Skeletal muscle satellite cell (primary cell): Measurements from ENCODE around the gene GLRA1.
"Not testable (repeated sequence)": the region's sequence is repeated elsewhere in the genome, so short reads cannot be mapped to it uniquely, and the experiment has no call there.

Source experiments
- H3K27me3 ChIP-seq: 2 replicates; pipeline ENCODE4 v1.7.0; 2013; ENCODE audit warnings: low read length; ENCODE audit not compliant: control insufficient read depth, insufficient read depth
- H3K36me3 ChIP-seq: 2 replicates; pipeline ENCODE4 v1.7.0; 2013; ENCODE audit warnings: mild to moderate bottlenecking, control low read depth, low read length; ENCODE audit not compliant: insufficient read depth
- H3K4me1 ChIP-seq: 2 replicates; pipeline ENCODE4 v1.7.0; 2013; ENCODE audit warnings: low read length; ENCODE audit not compliant: control insufficient read depth, insufficient read depth
- H3K4me2 ChIP-seq: 2 replicates; pipeline ENCODE4 v1.7.0; 2013; ENCODE audit warnings: mild to moderate bottlenecking, low read length
- H3K4me3 ChIP-seq: 2 replicates; pipeline ENCODE4 v1.7.0; 2013; ENCODE audit warnings: low read length
- H3K9ac ChIP-seq: 2 replicates; pipeline ENCODE4 v1.7.0; 2013; ENCODE audit warnings: mild to moderate bottlenecking, low read depth, low read length, moderate library complexity
- H3K9me3 ChIP-seq: replicated peaks from 2 replicates; pipeline ENCODE4 v1.7.0; 2013; ENCODE audit warnings: mild to moderate bottlenecking, control low read depth, low read length

The GLRA1 gene

DNA sequence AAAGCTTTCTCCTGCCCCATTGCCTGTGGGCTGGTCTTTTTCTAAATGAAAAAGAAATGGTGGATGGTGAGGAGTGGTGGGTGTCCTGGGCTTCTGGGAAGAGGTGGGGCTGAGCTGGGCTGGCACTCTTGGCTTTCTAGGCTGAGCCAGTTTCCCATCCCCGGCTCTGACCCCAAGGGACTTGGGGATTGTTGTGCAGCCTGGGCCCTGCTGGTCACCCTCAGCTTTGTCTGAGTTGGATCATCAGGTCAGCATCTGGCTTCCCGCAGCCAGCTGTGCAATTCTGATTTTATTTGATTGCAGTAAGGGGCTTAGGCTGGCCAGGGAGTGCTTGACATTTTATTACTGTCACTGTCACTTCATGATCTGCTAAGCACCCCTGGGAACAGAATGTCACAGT lies 25.3 kb downstream of the GLRA1 start:
- no peaks in the 10 kb centered on the region for H3K36me3 ChIP-seq
- H3K4me2 ChIP-seq = no peak overlapping the region
- H3K4me1 ChIP-seq = peaks cover 38% of the 10 kb centered on the region
- no peak overlapping the region for H3K9ac ChIP-seq
- H3K9me3 ChIP-seq = no peaks in the 10 kb centered on the region
- H3K27me3 ChIP-seq = no peaks in the 10 kb centered on the region
- no peak overlapping the region for H3K4me3 ChIP-seq

DNA sequence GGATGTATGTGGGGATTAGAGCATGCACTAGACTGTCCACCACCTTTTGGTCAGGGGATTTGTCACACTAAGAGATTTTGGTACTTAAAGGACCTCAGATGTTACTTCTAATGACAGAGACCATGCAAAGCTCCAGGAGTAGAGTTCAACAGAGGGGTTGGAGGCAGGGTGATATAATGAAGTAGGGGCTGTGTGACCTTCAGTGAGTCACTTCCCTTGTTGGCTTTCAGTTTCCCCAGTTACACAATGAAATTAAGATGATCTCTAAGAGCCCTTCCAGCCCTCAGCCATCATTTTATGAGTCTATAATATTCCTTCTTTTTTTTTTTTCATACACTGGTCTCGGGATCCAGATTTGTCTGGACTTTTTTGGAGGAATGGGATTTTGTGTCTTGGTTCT lies 26.8 kb downstream of the GLRA1 start:
- Histone ChIP-seq H3K27me3 (no peaks in the 10 kb centered on the region), H3K4me2 (no peak overlapping the region), H3K36me3 (no peaks in the 10 kb centered on the region), H3K4me1 (peaks cover 38% of the 10 kb centered on the region), H3K4me3 (no peak overlapping the region), H3K9me3 (no peaks in the 10 kb centered on the region), H3K9ac (no peak overlapping the region)

DNA sequence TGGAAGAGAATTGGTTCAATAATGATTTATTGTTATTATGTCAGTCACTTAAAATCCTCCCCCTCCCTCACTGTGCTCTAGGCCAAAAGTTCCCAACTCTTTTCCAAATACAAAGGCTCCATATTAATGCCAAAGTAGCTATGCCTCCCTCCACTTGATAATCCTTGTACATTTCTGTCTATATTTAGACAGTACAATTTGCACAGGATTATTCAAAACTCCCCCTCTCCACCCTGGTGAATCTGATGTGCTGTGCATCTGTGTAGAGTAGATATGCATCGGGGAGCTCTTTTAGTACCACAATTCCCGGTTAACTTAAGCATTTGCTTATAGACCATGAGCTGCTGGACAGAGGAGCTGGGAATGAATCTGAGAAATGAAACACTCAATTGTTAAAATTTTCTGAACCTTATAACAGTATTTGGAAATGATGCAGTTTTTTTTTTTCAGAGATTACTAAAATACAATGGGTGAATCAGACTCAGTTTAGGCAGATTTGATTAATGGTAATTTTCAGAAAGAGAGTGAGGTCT lies 27.6 kb downstream of the GLRA1 start:
- Histone ChIP-seq H3K4me1 (peaks cover 38% of the 10 kb centered on the region), H3K9me3 (no peaks in the 10 kb centered on the region), H3K4me3 (no peak overlapping the region), H3K4me2 (peak overlapping the region; percentile 1), H3K9ac (no peak overlapping the region), H3K27me3 (no peaks in the 10 kb centered on the region), H3K36me3 (no peaks in the 10 kb centered on the region)

DNA sequence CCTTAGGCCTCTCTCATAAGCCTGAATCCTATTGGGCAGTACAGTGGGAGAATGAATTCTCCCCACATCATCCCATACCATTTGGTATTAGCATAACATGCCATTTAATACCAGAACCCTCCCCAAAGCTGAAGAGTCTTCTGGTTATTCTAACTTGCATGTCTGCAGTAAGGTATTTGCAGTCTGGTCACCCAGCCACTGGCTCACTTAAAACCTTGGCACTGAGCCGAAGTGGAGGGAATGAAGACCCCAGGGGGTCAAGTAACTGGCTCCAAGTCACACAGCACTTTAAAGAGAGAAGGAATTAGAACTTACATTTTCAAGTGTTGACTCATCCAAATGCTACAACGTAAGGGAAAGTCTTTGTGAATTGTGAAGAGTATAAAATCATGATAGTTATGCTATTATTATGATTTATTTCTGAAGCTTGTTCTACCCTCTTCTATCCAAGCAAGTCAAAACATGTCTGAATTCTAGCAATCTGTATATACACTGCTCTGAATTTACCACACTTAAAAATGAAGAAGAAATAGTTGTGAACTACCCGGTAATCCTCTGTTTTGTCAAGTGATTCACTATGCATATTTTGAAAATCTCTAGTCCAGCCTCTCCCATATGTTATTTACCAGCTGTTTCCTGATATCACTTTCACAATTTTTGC lies 28.5 kb downstream of the GLRA1 start:
- Histone ChIP-seq H3K4me3 (peak overlapping the region; percentile 42), H3K4me1 (peaks cover 36% of the 10 kb centered on the region), H3K9ac (peak overlapping the region; percentile 10), H3K27me3 (no peaks in the 10 kb centered on the region), H3K9me3 (no peaks in the 10 kb centered on the region), H3K36me3 (no peaks in the 10 kb centered on the region), H3K4me2 (peak overlapping the region; percentile 66)

DNA sequence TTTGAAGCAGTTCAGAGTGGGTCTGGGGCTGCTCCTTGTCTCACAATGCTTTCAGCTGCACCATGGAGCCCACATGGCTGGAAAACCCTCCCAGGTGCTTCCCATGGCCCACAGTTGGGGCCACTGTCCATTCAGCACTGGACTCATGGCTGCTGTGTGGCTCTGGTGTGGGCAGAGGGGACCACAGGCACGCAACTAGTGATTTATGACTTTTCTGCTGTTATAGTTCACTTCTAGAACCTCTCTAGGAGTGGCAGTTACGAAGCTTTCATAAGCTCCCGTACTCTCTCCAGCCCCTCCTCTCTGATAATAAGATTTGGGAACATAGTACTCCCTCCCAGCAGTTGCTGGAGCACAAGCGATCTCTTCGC lies 29.0 kb downstream of the GLRA1 start:
- H3K27me3 ChIP-seq = no peaks in the 10 kb centered on the region
- H3K36me3 ChIP-seq = no peaks in the 10 kb centered on the region
- peaks cover 33% of the 10 kb centered on the region for H3K4me1 ChIP-seq
- H3K9ac ChIP-seq = peak overlapping the region; percentile 10
- peak overlapping the region; percentile 42 for H3K4me3 ChIP-seq
- H3K9me3 ChIP-seq = no peaks in the 10 kb centered on the region
- H3K4me2 ChIP-seq = peak overlapping the region; percentile 66

DNA sequence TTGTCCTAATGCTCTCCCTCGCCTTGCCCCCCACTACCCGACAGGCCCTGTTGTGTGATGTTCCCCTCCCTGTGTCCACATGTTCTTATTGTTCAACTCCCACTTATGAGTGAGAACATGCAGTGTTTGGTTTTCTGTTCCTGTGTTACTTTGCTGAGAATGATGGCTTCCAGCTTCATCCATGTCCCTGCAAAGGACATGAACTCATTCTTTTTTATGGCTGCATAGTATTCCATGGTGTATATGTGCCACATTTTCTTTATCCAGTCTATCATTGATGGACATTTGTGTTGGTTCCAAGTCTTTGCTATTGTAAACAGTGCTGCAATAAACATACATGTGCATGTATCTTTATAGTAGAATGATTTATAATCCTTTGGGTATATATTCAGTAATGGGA lies 31.2 kb downstream of the GLRA1 start:
- H3K36me3 ChIP-seq, H3K27me3 ChIP-seq, H3K9ac ChIP-seq, H3K4me3 ChIP-seq, H3K9me3 ChIP-seq, H3K4me2 ChIP-seq: not testable (repeated sequence)
- peaks cover 33% of the 10 kb centered on the region for H3K4me1 ChIP-seq

DNA sequence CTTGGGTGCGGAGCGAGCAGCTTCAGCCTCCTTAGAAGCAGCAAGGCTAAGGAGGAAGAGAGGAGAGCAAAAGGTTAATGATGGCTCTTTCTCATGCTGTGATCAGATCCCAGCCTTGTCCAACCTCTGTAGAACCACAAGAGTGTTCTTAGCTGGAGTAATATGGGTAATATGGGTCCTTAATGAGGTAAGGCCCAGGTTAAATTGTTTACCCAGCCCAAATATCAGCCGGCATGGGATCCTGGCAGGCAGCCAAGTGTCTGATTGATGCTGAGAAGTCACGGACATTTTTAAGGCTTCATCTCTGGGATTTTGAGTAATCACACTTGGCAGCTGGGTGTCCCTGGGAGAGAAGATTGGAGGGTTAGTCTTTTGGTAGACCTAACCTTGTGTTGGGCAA lies 32.3 kb downstream of the GLRA1 start:
- Histone ChIP-seq H3K27me3 (no peaks in the 10 kb centered on the region), H3K4me3 (no peak overlapping the region), H3K9ac (no peak overlapping the region), H3K36me3 (no peaks in the 10 kb centered on the region), H3K4me2 (no peak overlapping the region), H3K4me1 (peaks cover 24% of the 10 kb centered on the region), H3K9me3 (no peaks in the 10 kb centered on the region)

DNA sequence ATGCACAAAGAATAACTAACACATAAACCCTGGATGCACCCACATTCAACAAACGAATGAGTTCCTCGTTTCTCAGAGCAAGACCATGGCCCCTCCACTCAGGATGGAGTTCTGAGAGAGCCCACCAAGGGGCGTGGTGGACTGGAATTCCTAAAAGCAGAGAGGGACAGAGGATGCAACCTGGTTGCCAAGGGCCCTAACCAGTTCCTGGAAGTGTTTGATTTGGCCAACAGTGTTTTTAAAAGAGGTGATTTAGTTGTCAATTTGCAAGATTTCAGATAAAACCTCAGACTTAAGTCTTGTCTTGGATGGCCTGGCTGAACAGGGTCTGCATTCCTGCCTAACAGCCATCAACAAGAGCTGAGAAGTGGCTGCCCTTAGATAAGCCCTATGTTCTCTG lies 34.4 kb downstream of the GLRA1 start:
- H3K4me1 ChIP-seq = peaks cover 6% of the 10 kb centered on the region

DNA sequence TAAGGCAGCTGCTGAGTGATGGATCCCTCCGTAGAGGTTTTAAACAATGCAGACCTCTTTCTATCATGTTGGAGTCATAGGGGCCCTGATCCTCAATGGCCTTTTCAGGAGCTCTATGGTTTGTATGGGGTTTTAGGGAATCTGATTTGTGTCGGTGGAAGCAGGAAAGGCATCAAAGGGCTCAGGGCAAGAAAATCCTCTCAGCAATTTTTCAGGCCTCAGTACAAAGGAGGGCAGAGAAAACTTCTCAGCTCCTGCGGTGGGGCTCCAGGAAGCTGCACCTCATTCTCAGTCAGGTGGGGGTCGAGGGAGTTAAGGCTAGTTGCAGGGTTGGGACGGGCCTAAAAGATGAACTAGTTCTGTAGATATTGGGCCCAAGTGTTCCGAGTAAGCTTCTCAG lies 35.0 kb downstream of the GLRA1 start:
- H3K9ac ChIP-seq = no peak overlapping the region
- H3K4me1 ChIP-seq = no peaks in the 10 kb centered on the region
- no peak overlapping the region for H3K4me3 ChIP-seq
- H3K36me3 ChIP-seq = no peaks in the 10 kb centered on the region
- H3K4me2 ChIP-seq = no peak overlapping the region
- H3K9me3 ChIP-seq = no peaks in the 10 kb centered on the region
- no peaks in the 10 kb centered on the region for H3K27me3 ChIP-seq

More for the DNA sequence above, 34.4 kb downstream of the GLRA1 start:
- no peaks in the 10 kb centered on the region for H3K9me3 ChIP-seq
- H3K4me3 ChIP-seq = no peak overlapping the region
- H3K9ac ChIP-seq = no peak overlapping the region
- no peaks in the 10 kb centered on the region for H3K27me3 ChIP-seq
- no peak overlapping the region for H3K4me2 ChIP-seq
- no peaks in the 10 kb centered on the region for H3K36me3 ChIP-seq

DNA sequence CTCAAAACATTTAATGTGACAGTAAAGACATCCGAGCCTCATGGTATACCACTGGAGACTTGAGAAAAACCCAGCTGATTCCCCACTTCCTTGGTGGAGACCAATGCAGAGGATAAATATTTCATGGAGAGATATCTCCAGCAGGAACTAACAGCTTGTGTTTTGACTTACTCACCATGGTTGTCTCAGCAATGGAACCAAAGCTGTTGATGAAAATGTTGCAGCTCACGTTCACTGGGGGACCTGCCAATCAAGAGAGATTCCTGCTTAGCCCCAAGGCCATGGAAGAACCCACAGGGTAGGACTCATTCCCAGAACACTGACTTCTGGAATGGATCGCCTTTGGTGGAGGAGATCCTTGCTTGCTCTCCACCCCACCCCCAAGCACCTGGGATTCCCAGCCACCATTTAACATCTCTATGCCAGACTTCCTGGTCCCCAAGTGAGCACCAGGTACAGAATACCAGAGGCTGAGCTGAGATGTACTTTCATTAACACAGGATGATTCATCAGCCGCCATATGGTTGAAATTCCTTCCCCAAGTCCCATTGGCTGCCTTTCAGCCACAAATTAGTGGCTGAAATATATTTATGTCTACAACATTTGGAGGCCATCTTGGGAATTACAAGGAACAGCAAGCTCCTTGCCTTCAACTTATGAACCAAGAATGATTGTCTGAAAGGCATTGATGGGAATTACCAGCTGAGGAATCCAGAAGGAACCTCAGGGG lies 37.9 kb downstream of the GLRA1 start:
- no peak overlapping the region for H3K9ac ChIP-seq
- no peaks in the 10 kb centered on the region for H3K9me3 ChIP-seq
- no peaks in the 10 kb centered on the region for H3K4me1 ChIP-seq
- H3K36me3 ChIP-seq = no peaks in the 10 kb centered on the region
- no peaks in the 10 kb centered on the region for H3K27me3 ChIP-seq
- no peak overlapping the region for H3K4me3 ChIP-seq
- H3K4me2 ChIP-seq = no peak overlapping the region

DNA sequence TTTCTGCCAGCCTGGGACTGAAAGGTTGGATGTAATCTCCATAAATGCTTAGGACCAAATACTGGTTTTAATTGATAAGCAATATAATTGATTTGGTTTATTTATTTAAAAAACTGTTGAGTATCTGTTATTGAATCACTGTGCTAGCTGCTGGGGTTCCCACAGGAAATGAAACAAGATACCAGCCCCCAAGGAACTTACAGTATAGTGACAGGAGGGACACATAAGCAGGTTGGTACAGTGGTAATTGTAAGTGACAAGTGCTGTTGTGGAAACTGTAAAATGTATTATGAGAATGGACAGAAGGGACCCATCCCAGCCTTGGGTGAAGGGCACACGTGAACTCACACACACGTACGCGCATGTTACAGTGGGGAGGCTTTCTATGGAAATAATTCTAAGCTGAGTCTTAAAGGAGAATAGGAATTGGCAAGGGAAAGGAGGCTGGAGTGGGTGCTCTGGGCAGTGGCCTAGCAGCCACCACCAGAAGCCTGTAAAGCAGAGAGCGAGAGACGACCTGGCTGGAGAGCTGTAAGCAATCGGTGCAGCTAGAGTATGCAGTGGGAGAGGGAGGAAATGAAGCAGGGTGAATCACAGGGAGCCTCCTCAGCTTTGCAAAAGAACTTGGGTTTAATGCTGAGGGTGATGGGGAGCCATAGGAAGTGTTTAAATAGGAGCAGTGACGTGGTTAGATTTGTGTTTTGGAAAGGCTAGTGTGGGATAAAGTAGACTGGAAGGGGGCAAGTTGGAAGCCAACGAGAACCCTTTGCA lies 39.3 kb downstream of the GLRA1 start:
- no peak overlapping the region for H3K4me2 ChIP-seq
- H3K4me1 ChIP-seq = no peaks in the 10 kb centered on the region
- no peak overlapping the region for H3K4me3 ChIP-seq
- no peaks in the 10 kb centered on the region for H3K36me3 ChIP-seq
- no peaks in the 10 kb centered on the region for H3K27me3 ChIP-seq
- H3K9me3 ChIP-seq = no peaks in the 10 kb centered on the region
- H3K9ac ChIP-seq = no peak overlapping the region
